ENCODE results near the gene PSMD6.

PSMD6 gene

DNA sequence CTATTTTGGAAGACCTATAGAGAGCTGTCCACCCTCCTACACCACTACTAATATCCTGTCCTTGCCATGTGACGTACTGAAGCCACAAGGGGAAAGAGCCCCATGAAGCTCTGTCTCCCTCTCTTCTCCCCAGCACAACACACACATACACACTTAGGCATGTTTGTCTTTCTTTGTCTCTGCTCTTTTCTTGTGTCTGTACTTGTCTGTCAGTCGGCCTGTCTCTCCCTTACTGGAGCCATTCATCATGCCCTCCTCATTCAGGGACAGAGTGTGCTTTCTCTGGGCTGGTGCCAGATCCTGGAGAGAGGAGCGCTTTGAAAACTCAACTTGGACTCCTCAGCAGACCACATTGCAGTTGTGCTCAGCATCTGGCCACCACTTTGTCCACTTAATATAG lies 47.6 kb downstream of the PSMD6 start:
- no peak for DNase-seq

GRCh38 chr3:63974451-63974850 lies 48.8 kb downstream of the PSMD6 start:
- DNase-seq: peak in 1 of 2 experiments; percentile 47

DNA sequence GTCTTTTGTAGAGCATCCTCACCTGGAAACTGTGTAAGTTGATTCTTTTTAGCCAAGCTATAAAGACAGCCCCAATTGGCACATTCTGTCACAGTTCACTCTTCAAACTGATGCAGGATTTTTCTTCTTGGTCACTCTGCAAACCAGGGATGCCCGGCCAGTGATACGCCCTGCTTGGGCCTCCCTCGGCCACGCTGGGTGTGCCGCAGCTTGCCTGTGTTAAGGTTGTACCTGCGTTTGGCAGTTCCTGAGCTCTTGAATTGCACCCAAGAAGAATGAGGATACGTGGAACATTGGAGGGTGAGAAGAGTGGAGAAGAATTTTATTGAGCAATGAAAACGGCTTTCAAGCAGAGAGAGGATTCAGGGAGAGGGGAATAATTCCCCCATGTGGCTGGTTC lies 49.9 kb downstream of the PSMD6 start:
- no peak for DNase-seq

DNA sequence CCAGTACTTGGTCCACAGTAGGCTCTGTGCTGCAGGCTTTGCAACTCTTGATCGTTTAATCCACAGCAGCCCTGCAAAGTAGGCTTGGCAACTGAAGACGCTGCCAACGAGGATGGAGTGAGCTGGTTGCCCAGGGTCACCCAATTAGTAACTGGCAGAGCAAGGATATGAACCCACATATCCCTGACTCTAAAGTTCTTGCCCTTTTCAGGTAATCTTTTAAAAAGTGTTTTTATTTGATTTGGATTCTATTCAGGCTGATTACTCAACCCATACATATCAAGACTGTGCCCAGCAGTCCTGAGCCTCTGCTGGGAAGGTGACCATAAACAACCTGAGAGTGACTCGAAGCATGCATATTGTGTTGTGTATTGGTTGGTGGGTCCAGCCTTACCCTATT lies 50.3 kb downstream of the PSMD6 start:
- no peak for DNase-seq

GRCh38 chr3:63972196-63972595 lies 51.1 kb downstream of the PSMD6 start:
- no peak for DNase-seq

DNA sequence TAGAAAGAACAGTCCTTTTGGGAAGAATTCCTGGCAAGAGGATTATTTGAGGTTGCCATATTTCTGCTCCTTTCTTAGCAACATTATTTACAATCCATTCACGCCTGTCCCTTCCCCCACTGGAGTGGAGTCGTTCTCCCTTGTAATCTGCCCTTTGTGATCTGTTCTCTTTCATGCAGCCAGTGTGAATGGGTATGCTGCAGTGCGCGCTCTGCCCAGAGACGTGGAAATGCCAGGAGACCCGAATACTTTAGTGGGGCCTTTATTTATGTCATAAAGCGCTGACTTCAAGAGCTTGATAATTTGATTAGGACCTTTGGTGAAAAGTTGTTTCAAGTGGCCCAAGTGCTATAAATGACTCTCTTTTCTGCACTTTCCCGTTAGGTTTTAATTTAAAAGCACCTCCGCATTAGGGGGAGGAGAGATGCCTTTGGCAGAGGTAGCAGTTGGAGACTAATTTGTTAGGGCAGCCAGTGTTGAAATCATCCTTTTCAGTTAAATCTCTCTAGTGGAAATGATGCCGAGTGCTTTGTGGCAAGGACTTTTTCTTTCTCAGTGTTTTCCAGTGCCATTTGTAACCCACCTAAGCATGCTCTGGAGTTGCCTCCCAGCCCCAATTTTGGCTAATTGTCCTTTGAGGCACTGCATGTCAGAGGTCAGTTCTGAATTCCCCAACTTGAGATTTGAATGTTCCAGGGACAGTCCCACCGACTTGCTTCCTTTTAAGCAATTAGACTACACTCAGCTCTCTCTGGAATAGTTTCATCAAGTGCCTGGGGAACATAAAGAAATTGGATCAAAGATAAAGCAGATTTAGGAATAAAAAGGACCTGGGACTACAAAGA lies 52.4 kb downstream of the PSMD6 start:
- no peak for DNase-seq

DNA sequence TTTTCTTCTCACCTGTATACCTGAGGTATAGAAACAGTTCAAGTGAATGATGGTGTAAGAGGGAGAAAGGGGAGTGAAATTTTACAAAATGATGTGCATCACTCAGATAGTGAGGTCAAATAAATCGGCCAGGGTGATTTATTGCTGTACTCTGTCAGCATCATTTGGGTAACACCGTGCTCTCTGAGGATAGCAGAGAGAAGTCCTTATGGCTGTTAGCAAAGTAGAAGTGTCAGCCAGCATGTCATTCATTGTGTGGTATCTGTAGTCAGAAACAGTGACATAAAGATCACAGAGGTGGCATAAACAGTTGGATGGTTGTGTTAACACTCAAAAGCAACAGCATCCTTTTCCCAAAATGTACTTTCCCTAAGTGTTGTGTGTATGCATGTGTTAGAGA lies 53.4 kb downstream of the PSMD6 start:
- DNase-seq: no peak

DNA sequence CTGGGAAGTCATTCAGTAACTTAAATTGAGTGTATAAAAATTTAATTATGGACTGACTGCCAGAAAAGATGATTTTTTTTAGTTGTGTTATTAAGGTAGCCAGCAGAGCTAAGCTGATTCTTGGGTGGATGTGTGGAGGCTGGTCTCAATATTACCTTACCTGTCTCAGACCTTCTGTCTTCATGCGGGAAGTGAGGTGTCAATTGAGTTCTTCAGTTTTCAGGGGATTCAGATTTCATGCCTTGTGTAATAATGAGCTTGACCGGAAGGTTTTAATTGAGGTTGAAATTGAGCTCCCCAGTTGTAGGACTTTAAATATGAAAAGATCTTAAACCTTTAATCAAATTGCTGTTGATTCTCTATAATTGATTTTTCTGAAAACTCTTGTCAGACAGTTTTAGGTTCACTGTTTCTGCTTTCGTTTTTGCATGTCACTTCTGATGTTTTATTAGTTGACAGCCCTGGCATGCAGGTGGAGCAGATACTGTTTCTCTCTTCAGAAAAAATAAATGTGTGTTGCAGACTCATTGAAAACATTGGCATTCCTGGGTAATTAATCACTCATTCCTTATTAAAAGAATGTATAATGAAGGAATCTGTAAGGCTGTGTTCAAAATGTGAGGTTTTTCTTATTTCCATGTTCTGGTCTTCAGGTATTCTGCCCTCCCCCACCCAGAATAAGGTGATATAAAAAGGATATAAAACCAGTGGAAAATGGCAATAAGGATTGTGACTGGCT lies 54.5 kb downstream of the PSMD6 start:
- DNase-seq: no peak

GRCh38 chr3:63967675-63968611 lies 55.4 kb downstream of the PSMD6 start:
- peak; percentile 62 to 86 for DNase-seq

DNA sequence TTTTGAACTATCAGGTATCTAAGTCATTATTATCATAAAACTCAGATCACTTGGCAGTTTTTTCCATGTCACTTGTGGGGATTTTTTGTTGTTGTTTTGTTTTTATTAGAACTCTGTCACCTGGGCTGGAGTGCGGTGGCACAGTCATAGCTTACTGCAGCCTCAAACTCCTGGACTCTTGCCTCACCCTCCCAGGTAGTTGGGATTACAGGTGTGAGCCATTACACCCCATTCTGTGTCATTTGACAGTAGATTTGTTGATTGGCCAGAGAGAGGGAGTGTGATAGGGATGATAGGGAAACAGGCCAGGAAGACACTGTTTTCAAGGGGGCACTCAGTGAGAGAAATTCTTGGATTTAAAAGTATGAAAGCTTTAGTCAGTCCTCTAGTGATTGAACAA lies 56.4 kb downstream of the PSMD6 start:
- no peak for DNase-seq

GRCh38 chr3:63966007-63966406 lies 57.3 kb downstream of the PSMD6 start:
- DNase-seq: no peak

DNA sequence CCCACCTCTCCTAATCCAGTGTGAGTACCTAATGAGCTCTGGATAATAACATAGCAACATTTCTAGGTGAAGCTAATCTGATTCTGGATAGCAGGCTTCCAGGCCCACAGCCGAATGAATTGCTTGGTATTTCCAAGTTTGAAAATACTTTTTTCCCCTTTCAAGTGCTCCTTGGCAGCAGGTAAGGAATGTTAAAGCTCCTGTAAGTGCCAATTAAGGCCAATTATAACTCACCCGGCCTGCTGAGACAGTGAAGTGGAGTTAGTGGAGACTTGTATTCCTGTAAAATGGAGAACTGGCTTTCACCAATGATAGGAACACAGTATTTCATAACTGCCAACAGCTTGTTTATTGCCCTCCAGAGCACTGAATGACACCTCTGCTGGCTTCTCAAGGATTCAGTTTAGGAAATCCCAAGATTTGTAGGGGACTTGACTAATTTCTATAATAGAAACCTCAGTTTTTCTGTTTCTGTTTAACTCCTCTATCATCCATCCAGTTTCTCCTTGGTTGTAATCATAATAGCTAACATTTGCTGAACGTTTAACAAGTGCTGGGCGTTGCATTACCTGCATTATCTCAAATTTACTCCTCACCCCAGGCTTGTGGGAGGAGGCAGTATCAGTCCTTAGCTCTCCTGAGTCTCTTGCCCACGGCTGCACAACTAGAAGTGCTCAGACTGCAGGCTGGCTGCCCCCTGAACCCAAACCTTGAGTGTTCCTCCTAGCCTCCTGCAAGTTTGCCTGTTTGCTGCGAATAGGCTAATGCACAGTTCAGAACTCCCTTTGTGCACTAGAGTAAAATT lies 58.4 kb downstream of the PSMD6 start:
- peak; percentile 95 to 99 for DNase-seq

- DNase-seq: no peak
Observed at GRCh38 chr3:63963496-63963895, 59.8 kb downstream of the PSMD6 start.

DNA sequence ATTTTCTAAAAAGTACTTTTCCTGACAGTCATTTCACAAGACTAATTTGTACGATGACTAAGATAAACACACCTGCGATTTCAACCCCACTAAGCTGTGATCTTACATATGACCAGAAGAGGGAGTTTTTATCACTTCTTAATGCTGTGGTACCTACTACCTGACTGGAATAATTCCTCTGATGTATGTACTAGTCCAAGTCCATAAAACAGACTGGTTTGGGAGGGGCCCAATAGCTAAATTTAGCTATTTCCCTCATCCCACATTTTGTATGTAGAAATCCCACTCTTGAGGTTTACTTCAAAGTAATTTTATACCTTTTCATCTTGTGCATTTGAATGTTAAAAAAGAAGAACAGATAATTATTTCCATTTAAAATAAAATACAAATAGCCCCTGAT lies 61.4 kb downstream of the PSMD6 start:
- DNase-seq: peak in 1 of 2 experiments; percentile 43
